Measurements from ENCODE around the gene SPRED2. TPM values are rescaled to one million over a fixed set of nuclear protein-coding genes. Genes with fewer than 3 reads are reported as not detected.

Gene SPRED2
- total RNA-seq, 4 donors from 2014 or later: 8.4 to 34.8 (median 29.7) TPM

DNA sequence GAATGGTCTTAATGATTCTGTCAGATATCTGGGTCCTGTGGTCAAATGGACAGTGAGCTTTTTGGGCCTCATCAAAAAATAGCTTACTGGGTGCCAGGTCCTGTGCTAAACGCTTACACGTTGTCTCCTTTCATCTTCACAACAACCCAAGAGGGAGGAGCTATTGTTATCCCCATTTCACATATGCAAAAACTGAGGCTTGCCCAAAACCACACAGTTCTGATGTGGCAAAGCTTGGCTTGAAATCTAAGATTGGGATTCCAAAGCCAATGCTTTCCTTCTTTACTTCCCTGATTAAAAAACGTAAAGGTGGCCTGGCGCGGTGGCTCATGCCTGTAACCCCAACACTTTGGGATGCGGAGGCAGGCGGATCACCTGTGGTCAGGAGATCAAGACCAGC lies 135.4 kb downstream of the SPRED2 start:
- DNase-seq: no peak
- no peak for TF ChIP-seq POLR2AphosphoS5 (IDR thresholded peaks at IDR 0.05)
- TF ChIP-seq, protein P1, sequence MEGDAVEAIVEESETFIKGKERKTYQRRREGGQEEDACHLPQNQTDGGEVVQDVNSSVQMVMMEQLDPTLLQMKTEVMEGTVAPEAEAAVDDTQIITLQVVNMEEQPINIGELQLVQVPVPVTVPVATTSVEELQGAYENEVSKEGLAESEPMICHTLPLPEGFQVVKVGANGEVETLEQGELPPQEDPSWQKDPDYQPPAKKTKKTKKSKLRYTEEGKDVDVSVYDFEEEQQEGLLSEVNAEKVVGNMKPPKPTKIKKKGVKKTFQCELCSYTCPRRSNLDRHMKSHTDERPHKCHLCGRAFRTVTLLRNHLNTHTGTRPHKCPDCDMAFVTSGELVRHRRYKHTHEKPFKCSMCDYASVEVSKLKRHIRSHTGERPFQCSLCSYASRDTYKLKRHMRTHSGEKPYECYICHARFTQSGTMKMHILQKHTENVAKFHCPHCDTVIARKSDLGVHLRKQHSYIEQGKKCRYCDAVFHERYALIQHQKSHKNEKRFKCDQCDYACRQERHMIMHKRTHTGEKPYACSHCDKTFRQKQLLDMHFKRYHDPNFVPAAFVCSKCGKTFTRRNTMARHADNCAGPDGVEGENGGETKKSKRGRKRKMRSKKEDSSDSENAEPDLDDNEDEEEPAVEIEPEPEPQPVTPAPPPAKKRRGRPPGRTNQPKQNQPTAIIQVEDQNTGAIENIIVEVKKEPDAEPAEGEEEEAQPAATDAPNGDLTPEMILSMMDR (IDR thresholded peaks at IDR 0.05): no peak
- TF ChIP-seq POLR2A (IDR thresholded peaks at IDR 0.05): no peak
- no peak for TF ChIP-seq EP300 (IDR thresholded peaks at IDR 0.05; ENCODE audit: low read depth)
- in situ Hi-C loops (cut with MboI; ENCODE audit: low pct_ligation_motif_present in 1 of 4, low pct_unique_long_range_greater_than_20kb in 1 of 4, low sequenced_read_pairs in 3 of 4): no loop called here
- Histone ChIP-seq H3K4me3 (no peak overlapping the region), H3K27me3 (no peaks in the 10 kb centered on the region), H3K9me3 (no peaks in the 10 kb centered on the region), H3K4me1 (peaks cover 6 to 25% (median 15%) of the 10 kb centered on the region in 4 donors), H3K36me3 (no peaks in the 10 kb centered on the region), H3K27ac (no peak overlapping the region)
- intact Hi-C loops (cut with DNase I; ENCODE audit: low total_unique reads): no loop called here
- WGBS, 2 donors (ENCODE audit: low coverage in 1 of 2): 63 to 89% methylated on average over 2 to 7 of the region's 7 CpGs

DNA sequence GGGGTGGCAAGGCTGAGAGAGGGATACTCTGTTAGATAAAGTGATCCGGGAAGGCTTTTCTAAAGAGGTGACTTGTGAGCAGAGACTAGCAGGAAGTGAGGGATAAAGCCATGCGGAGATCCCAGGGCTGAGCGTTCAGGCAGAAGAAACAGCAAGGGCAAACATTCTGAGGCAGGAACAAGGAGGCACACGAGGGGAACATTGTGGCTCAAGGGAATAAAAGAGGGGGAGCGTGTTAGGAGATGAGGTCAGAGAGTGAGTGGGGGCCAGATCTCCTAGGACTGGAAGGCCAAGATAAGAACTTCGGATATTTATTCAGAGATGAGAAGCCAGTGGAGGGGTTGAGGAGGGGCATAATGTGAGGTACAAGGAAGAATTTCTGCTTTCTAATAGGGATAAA lies 137.7 kb downstream of the SPRED2 start:
- in situ Hi-C loops (cut with MboI; ENCODE audit: low pct_ligation_motif_present in 1 of 4, low pct_unique_long_range_greater_than_20kb in 1 of 4, low sequenced_read_pairs in 3 of 4): no loop called here
- Histone ChIP-seq H3K4me1 (peaks cover 0 to 16% (median 4%) of the 10 kb centered on the region in 4 donors), H3K4me3 (no peak overlapping the region), H3K9me3 (no peaks in the 10 kb centered on the region), H3K27me3 (no peaks in the 10 kb centered on the region), H3K36me3 (no peaks in the 10 kb centered on the region), H3K27ac (no peak overlapping the region)
- TF ChIP-seq POLR2AphosphoS5 (IDR thresholded peaks at IDR 0.05): no peak
- TF ChIP-seq EP300 (IDR thresholded peaks at IDR 0.05; ENCODE audit: low read depth): no peak
- no peak for TF ChIP-seq POLR2A (IDR thresholded peaks at IDR 0.05)
- TF ChIP-seq, protein P1 (IDR thresholded peaks at IDR 0.05): no peak
- 83 to 85% methylated on average over 5 to 6 of the region's 6 CpGs for WGBS, 2 donors (ENCODE audit: low coverage in 1 of 2)
- DNase-seq: no peak
- intact Hi-C loops (cut with DNase I; ENCODE audit: low total_unique reads): no loop called here

DNA sequence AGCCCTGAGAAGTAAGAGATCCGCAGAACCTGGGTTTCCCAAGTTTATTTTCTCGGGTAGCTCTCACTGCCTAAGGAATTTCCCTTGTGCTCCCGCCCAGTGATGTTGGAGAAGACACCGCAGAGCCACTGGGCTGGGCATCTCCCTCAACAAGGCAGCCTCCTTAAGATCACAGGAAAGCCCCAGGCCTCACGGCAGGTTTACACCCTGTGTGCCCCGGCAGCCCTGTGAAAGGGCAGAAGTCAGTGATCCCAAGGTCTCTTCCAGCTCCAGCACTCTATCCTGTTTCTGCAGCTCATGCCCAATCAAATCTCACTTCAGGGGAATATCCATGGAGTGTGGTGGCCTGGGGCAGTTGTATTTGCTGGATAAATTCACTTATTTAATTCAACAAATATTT lies 138.3 kb downstream of the SPRED2 start:
- intact Hi-C loops (cut with DNase I; ENCODE audit: low total_unique reads) (no loop called here), in situ Hi-C loops (cut with MboI; ENCODE audit: low pct_ligation_motif_present in 1 of 4, low pct_unique_long_range_greater_than_20kb in 1 of 4, low sequenced_read_pairs in 3 of 4) (no loop called here)
- H3K4me3 ChIP-seq: no peak overlapping the region
- TF ChIP-seq, protein P1 (IDR thresholded peaks at IDR 0.05): no peak
- TF ChIP-seq POLR2AphosphoS5 (IDR thresholded peaks at IDR 0.05): no peak
- TF ChIP-seq EP300 (IDR thresholded peaks at IDR 0.05; ENCODE audit: low read depth): no peak
- no peak for TF ChIP-seq POLR2A (IDR thresholded peaks at IDR 0.05)
- no peaks in the 10 kb centered on the region for H3K36me3 ChIP-seq
- no peak for DNase-seq
- H3K4me1 ChIP-seq: peaks cover 0 to 16% (median 4%) of the 10 kb centered on the region in 4 donors
- H3K9me3 ChIP-seq: no peaks in the 10 kb centered on the region
- H3K27me3 ChIP-seq: no peaks in the 10 kb centered on the region
- 81 to 86% methylated on average over 1 to 6 of the region's 6 CpGs for WGBS, 2 donors (ENCODE audit: low coverage in 1 of 2)
- no peak overlapping the region for H3K27ac ChIP-seq

DNA sequence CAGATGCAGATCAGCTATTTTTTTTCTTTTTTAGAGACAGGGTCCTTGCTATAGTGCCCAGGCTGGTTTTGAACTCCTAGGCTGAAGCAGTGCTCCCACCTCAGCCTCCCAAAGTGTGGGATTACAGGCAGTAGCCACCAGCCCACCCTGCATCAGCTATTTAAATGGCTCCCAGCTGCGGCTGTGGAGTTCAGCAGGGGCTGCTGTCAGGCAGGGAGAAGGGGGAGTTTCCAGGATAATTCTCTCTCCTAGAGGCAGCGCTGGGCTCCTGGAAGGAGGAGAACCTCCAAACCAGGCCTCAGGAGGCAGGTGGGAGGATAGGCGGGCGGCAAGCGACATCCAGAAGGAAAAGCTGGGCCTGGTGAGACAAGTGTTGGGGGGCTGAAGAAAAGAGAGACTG lies 139.0 kb downstream of the SPRED2 start:
- Histone ChIP-seq H3K36me3 (no peaks in the 10 kb centered on the region), H3K4me1 (peaks cover 0 to 16% (median 4%) of the 10 kb centered on the region in 4 donors), H3K4me3 (no peak overlapping the region), H3K27me3 (no peaks in the 10 kb centered on the region), H3K27ac (no peak overlapping the region), H3K9me3 (no peaks in the 10 kb centered on the region)
- intact Hi-C loops (cut with DNase I; ENCODE audit: low total_unique reads) (no loop called here), in situ Hi-C loops (cut with MboI; ENCODE audit: low pct_ligation_motif_present in 1 of 4, low pct_unique_long_range_greater_than_20kb in 1 of 4, low sequenced_read_pairs in 3 of 4) (no loop called here)
- no peak for TF ChIP-seq EP300 (IDR thresholded peaks at IDR 0.05; ENCODE audit: low read depth)
- no peak for TF ChIP-seq POLR2A (IDR thresholded peaks at IDR 0.05)
- 100% methylated on average over 5 of the region's 5 CpGs; no CpG with 5 or more reads in 1 of the 2 donors for WGBS, 2 donors (ENCODE audit: low coverage in 1 of 2)
- DNase-seq: no peak

DNA sequence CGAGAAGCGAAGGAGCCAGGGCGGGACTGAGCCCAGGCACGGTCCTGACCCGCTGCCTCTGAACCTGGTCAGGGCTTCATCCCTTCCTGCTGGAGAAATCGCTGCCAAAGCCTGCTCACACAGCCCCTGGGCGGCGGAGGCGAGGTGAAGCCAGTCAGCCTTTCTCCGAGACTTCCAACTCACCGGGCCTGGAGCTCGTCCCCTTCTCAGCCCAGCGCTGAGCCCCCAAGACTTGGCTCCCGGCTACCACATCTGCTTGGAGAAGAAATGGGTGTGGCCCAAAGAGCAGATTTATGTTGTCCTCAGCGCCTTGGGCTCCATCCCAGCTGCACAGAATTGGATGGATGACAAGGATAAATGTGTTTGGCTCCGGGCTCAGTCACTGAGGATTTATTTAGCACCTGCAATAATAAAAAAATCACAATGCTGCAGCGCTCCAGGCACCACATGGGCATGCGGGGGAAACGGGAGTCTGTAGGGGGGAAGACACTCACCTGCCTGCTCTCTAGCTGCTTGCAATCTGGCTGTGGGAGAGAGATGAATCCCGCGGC lies 139.9 kb downstream of the SPRED2 start:
- Histone ChIP-seq H3K27me3 (no peaks in the 10 kb centered on the region), H3K9me3 (no peaks in the 10 kb centered on the region), H3K4me1 (peaks cover 0 to 16% (median 4%) of the 10 kb centered on the region in 4 donors), H3K27ac (no peak overlapping the region), H3K4me3 (no peak overlapping the region), H3K36me3 (no peaks in the 10 kb centered on the region)
- no peak for DNase-seq
- TF ChIP-seq, protein P1 (IDR thresholded peaks at IDR 0.05): no peak
- TF ChIP-seq POLR2A (IDR thresholded peaks at IDR 0.05): no peak
- no peak for TF ChIP-seq EP300 (IDR thresholded peaks at IDR 0.05; ENCODE audit: low read depth)
- no peak for TF ChIP-seq POLR2AphosphoS5 (IDR thresholded peaks at IDR 0.05)
- intact Hi-C loops (cut with DNase I; ENCODE audit: low total_unique reads): no loop called here
- WGBS, 2 donors (ENCODE audit: low coverage in 1 of 2): 20 to 55% methylated on average over 1 to 19 of the region's 21 CpGs
- in situ Hi-C loops (cut with MboI; ENCODE audit: low pct_ligation_motif_present in 1 of 4, low pct_unique_long_range_greater_than_20kb in 1 of 4, low sequenced_read_pairs in 3 of 4): no loop called here
